Suprapubic skin (tissue), 4 donors: ENCODE data around the gene PRPSAP2. TPM values are rescaled to one million over a fixed set of nuclear protein-coding genes. Genes with fewer than 3 reads are reported as not detected.
"Not testable (repeated sequence)": the region's sequence is repeated elsewhere in the genome, so short reads cannot be mapped to it uniquely, and the experiment has no call there.

Source experiments
- DNase-seq, 2 donors: peaks; one replicate each; pipeline ENCODE4 v3.0.0-alpha.2; 2019; ENCODE audit warnings: low spot score in 2 of 2
- H3K27ac ChIP-seq: fragments of 200-600 bp; sonication (generic); one replicate; pipeline ENCODE4 v1.5.1; 2019
- H3K27me3 ChIP-seq: fragments of 200-600 bp; sonication (generic); one replicate; pipeline ENCODE4 v1.5.1; 2019
- H3K36me3 ChIP-seq: fragments of 200-600 bp; sonication (generic); one replicate; pipeline ENCODE4 v1.5.1; 2019
- H3K4me1 ChIP-seq: fragments of 200-600 bp; sonication (generic); one replicate; pipeline ENCODE4 v1.5.1; 2019
- H3K4me3 ChIP-seq: fragments of 200-600 bp; sonication (generic); one replicate; pipeline ENCODE4 v1.5.1; 2019; ENCODE audit warnings: mild to moderate bottlenecking
- H3K9me3 ChIP-seq: fragments of 200-600 bp; sonication (generic); one replicate; pipeline ENCODE4 v1.5.1; 2019
- CTCF ChIP-seq, 2 donors: fragments of 200-600 bp in 1 of 2; fragments of 450-650 bp in 1 of 2; sonication (generic) in 1 of 2; IDR thresholded peaks; one replicate each; pipeline ENCODE4 v1.5.1; 2016 to 2019; ENCODE audit warnings: antibody characterized with exemption in 2 of 2, mild to moderate bottlenecking in 1 of 2, moderate library complexity in 1 of 2
- EP300 ChIP-seq: sonication (generic); formaldehyde crosslinking; IDR thresholded peaks from one replicate; pipeline ENCODE4 v1.6.1; 2017; ENCODE audit warnings: antibody characterized with exemption
- POLR2A ChIP-seq, 2 donors: fragments of 450-650 bp; IDR thresholded peaks; one replicate each; pipeline ENCODE4 v1.6.1; 2017; ENCODE audit warnings: antibody characterized with exemption in 2 of 2, mild to moderate bottlenecking in 2 of 2, moderate library complexity in 2 of 2
- POLR2AphosphoS5 ChIP-seq, 3 donors: sonication (generic); formaldehyde crosslinking; IDR thresholded peaks; one replicate each; pipeline ENCODE4 v1.6.1; 2017; ENCODE audit warnings: antibody characterized with exemption in 3 of 3
- WGBS: methylation state at CpG from one replicate; pipeline ENCODE4 v1.1.5; 2018; 5-methylcytosine and 5-hydroxymethylcytosine counted together
- total RNA-seq, 4 donors: library from RNA; depleted of rRNA; stranded (reverse); fragments of >200 nt; gene quantifications; one replicate each; pipeline ENCODE4 v1.1.0, GENCODE V29; 2016

PRPSAP2 gene
- total RNA-seq, 4 donors from 2014 or later, result 14.9 to 29.0 (median 22.9) TPM

- no peak overlapping the region for H3K4me3 ChIP-seq
- DNase-seq, result no peak
- no peaks in the 10 kb centered on the region for H3K9me3 ChIP-seq
- H3K36me3 ChIP-seq, result no peaks in the 10 kb centered on the region
- peaks cover 13% of the 10 kb centered on the region for H3K4me1 ChIP-seq
- no peak overlapping the region for H3K27ac ChIP-seq
- no peaks in the 10 kb centered on the region for H3K27me3 ChIP-seq
- TF ChIP-seq CTCF (IDR thresholded peaks at IDR 0.05), result no peak
- TF ChIP-seq POLR2AphosphoS5 (IDR thresholded peaks at IDR 0.05), result no peak
- no peak for TF ChIP-seq POLR2A (IDR thresholded peaks at IDR 0.05)
- no peak for TF ChIP-seq EP300
- 89% methylated on average over 3 of the region's 3 CpGs for WGBS
Observed at GRCh38 chr17:18954321-18954720, 96.4 kb downstream of the PRPSAP2 start.

- TF ChIP-seq CTCF (IDR thresholded peaks at IDR 0.05) (no peak), EP300 (no peak), POLR2AphosphoS5 (IDR thresholded peaks at IDR 0.05) (no peak), POLR2A (IDR thresholded peaks at IDR 0.05) (no peak)
- H3K4me1 ChIP-seq, result peaks cover 6% of the 10 kb centered on the region
- H3K27me3 ChIP-seq, result no peaks in the 10 kb centered on the region
- no peak overlapping the region for H3K4me3 ChIP-seq
- no peak for DNase-seq
- H3K36me3 ChIP-seq, result no peaks in the 10 kb centered on the region
- no peaks in the 10 kb centered on the region for H3K9me3 ChIP-seq
- 94% methylated on average over 6 of the region's 6 CpGs for WGBS
- no peak overlapping the region for H3K27ac ChIP-seq
Observed at GRCh38 chr17:18955009-18955408, 97.1 kb downstream of the PRPSAP2 start.

GRCh38 chr17:18956021-18956420 is 98.1 kb downstream of the PRPSAP2 start:
- H3K27ac ChIP-seq, H3K4me1 ChIP-seq, H3K27me3 ChIP-seq, H3K36me3 ChIP-seq, H3K4me3 ChIP-seq, H3K9me3 ChIP-seq, DNase-seq: not testable (repeated sequence)
- WGBS, result 97% methylated on average over 6 of the region's 6 CpGs

GRCh38 chr17:18956581-18956980 is 98.7 kb downstream of the PRPSAP2 start:
- TF ChIP-seq POLR2AphosphoS5 (IDR thresholded peaks at IDR 0.05), result no peak
- TF ChIP-seq POLR2A (IDR thresholded peaks at IDR 0.05), result no peak
- TF ChIP-seq CTCF (IDR thresholded peaks at IDR 0.05), result no peak
- TF ChIP-seq EP300, result no peak
- Histone ChIP-seq H3K36me3 (no peaks in the 10 kb centered on the region), H3K4me3 (no peak overlapping the region), H3K4me1 (no peaks in the 10 kb centered on the region), H3K27ac (no peak overlapping the region), H3K9me3 (no peaks in the 10 kb centered on the region), H3K27me3 (no peaks in the 10 kb centered on the region)
- no peak for DNase-seq
- whole genome bisulfite sequencing, result 91% methylated on average over 3 of the region's 3 CpGs

- Histone ChIP-seq H3K27ac (no peak overlapping the region), H3K27me3 (no peaks in the 10 kb centered on the region), H3K36me3 (no peaks in the 10 kb centered on the region), H3K4me3 (no peak overlapping the region), H3K4me1 (no peaks in the 10 kb centered on the region), H3K9me3 (no peaks in the 10 kb centered on the region)
- no peak for DNase-seq
- WGBS, result 84% methylated on average over 4 of the region's 4 CpGs
- no peak for TF ChIP-seq EP300
- TF ChIP-seq POLR2A (IDR thresholded peaks at IDR 0.05), result no peak
- TF ChIP-seq CTCF (IDR thresholded peaks at IDR 0.05), result no peak
- TF ChIP-seq POLR2AphosphoS5 (IDR thresholded peaks at IDR 0.05), result no peak
Observed at GRCh38 chr17:18957831-18958230, 99.9 kb downstream of the PRPSAP2 start.

- DNase-seq, result no peak
- H3K4me1 ChIP-seq, result no peaks in the 10 kb centered on the region
- H3K4me3 ChIP-seq, result no peak overlapping the region
- no peaks in the 10 kb centered on the region for H3K36me3 ChIP-seq
- H3K27me3 ChIP-seq, result no peaks in the 10 kb centered on the region
- H3K9me3 ChIP-seq, result no peaks in the 10 kb centered on the region
- 93% methylated on average over 11 of the region's 11 CpGs for WGBS
- TF ChIP-seq CTCF (IDR thresholded peaks at IDR 0.05), result no peak
- no peak for TF ChIP-seq EP300
- TF ChIP-seq POLR2AphosphoS5 (IDR thresholded peaks at IDR 0.05), result no peak
- TF ChIP-seq POLR2A (IDR thresholded peaks at IDR 0.05), result no peak
- no peak overlapping the region for H3K27ac ChIP-seq
Observed at GRCh38 chr17:18958611-18959010, 100.7 kb downstream of the PRPSAP2 start.
